WTC11 (cell line): ENCODE measurements around the gene RBM4. TPM values are rescaled to one million over a fixed set of nuclear protein-coding genes. Genes with fewer than 3 reads are reported as not detected.
A peak's percentile ranks its signal among the peaks of the same experiment; 100 is the strongest.

Experiments used
- ATAC-seq: fragments of 200-7000 bp; cut with Tn5 transposase; 2 replicates; pipeline ENCODE4 v1.10.0; 2021; ENCODE audit warnings: mild to moderate bottlenecking, moderate library complexity
- CTCF ChIA-PET: fragments of 300-600 bp; sonication (Branson Sonifier 250); formaldehyde crosslinking; loops from one replicate; lab custom pipeline; 2021; ENCODE audit warnings: antibody characterized with exemption; lab: Charles Lee
- POLR2A ChIA-PET: fragments of 350-600 bp; sonication (Branson Sonifier 250); formaldehyde crosslinking; loops from one replicate; lab custom pipeline; 2021; ENCODE audit warnings: antibody characterized with exemption; lab: Charles Lee
- DNase-seq: peaks from one replicate; pipeline ENCODE4 v3.0.0; 2021; ENCODE audit warnings: low spot score
- H3K27ac Mint-ChIP-seq: 2 replicates; pipeline ENCODE4 v1.8.0; 2021; ENCODE audit warnings: mixed read lengths
- H3K27me3 Mint-ChIP-seq: 2 replicates; pipeline ENCODE4 v1.8.0; 2021; ENCODE audit warnings: low read depth, mild to moderate bottlenecking, moderate library complexity, mixed read lengths
- H3K36me3 Mint-ChIP-seq: 2 replicates; pipeline ENCODE4 v1.8.0; 2021; ENCODE audit warnings: mixed read lengths
- H3K4me1 Mint-ChIP-seq: 2 replicates; pipeline ENCODE4 v1.8.0; 2022; ENCODE audit warnings: mixed read lengths
- H3K4me3 Mint-ChIP-seq: 2 replicates; pipeline ENCODE4 v1.8.0; 2021; ENCODE audit warnings: mild to moderate bottlenecking, moderate library complexity, mixed read lengths
- H3K9me3 Mint-ChIP-seq: 2 replicates; pipeline ENCODE4 v1.8.0; 2021; ENCODE audit warnings: mixed read lengths
- EMX1 ChIP-seq: fragments of 250-450 bp; sonication (Bioruptor Pico); IDR thresholded peaks from 2 replicates; pipeline ENCODE4 v1.8.0; 2021; ENCODE audit warnings: mild to moderate bottlenecking
- ESRRA ChIP-seq: sonication (generic); formaldehyde crosslinking; IDR thresholded peaks from 2 replicates; pipeline ENCODE4 v1.8.1; 2022; ENCODE audit warnings: mild to moderate bottlenecking, missing genetic modification reagents, borderline replicate concordance
- FOXK1 ChIP-seq: sonication (generic); formaldehyde crosslinking; IDR thresholded peaks from 2 replicates; pipeline ENCODE4 v1.8.0; 2022; ENCODE audit warnings: mild to moderate bottlenecking, moderate library complexity, missing genetic modification reagents
- GRHL2 ChIP-seq: fragments of 250-450 bp; sonication (Bioruptor Pico); IDR thresholded peaks from 2 replicates; pipeline ENCODE4 v1.8.0; 2022; ENCODE audit warnings: mild to moderate bottlenecking, moderate library complexity; ENCODE audit not compliant: insufficient replicate concordance, severe bottlenecking
- NFATC4 ChIP-seq: fragments of 250-450 bp; sonication (Bioruptor Pico); IDR thresholded peaks from 2 replicates; pipeline ENCODE4 v1.9.0; 2021; ENCODE audit warnings: mild to moderate bottlenecking
- NFYB ChIP-seq: sonication (generic); formaldehyde crosslinking; conservative IDR thresholded peaks from 2 replicates; pipeline ENCODE4 v1.8.0; 2022; ENCODE audit warnings: low read depth, missing genetic modification reagents
- NR2C2 ChIP-seq: sonication (generic); formaldehyde crosslinking; IDR thresholded peaks from 2 replicates; pipeline ENCODE4 v1.8.0; 2022; ENCODE audit warnings: mild to moderate bottlenecking, missing genetic modification reagents
- SMAD4 ChIP-seq: sonication (generic); formaldehyde crosslinking; IDR thresholded peaks from 2 replicates; pipeline ENCODE4 v1.8.0; 2022; ENCODE audit warnings: mild to moderate bottlenecking, missing genetic modification reagents
- SP1 ChIP-seq: sonication (generic); formaldehyde crosslinking; conservative IDR thresholded peaks from 2 replicates; pipeline ENCODE4 v1.8.1; 2022; ENCODE audit warnings: missing genetic modification reagents
- ZNF232 ChIP-seq: sonication (generic); formaldehyde crosslinking; IDR thresholded peaks from 2 replicates; pipeline ENCODE4 v1.8.0; 2022; ENCODE audit warnings: mild to moderate bottlenecking, missing genetic modification reagents
- ZNF317 ChIP-seq: sonication (generic); formaldehyde crosslinking; IDR thresholded peaks from 2 replicates; pipeline ENCODE4 v1.8.1; 2023; ENCODE audit warnings: low read depth, mild to moderate bottlenecking, moderate library complexity, missing genetic modification reagents, borderline replicate concordance
- ZSCAN18 ChIP-seq: fragments of 250-450 bp; sonication (Bioruptor Pico); IDR thresholded peaks from 2 replicates; pipeline ENCODE4 v2.1.2; 2022; ENCODE audit warnings: mild to moderate bottlenecking, moderate library complexity
- total RNA-seq: library from RNA; stranded (reverse); gene quantifications from 3 replicates; pipeline ENCODE4 v1.2.3, GENCODE V29; 2021
- TF ChIP-seq, protein P1 (sequence below): sonication (generic); formaldehyde crosslinking; IDR thresholded peaks from 2 replicates; pipeline ENCODE4 v1.8.1; 2022; ENCODE audit warnings: low read depth, mild to moderate bottlenecking, moderate library complexity, missing genetic modification reagents, borderline replicate concordance
- TF ChIP-seq, protein P2 (sequence below): sonication (generic); formaldehyde crosslinking; IDR thresholded peaks from 2 replicates; pipeline ENCODE4 v1.8.1; 2022; ENCODE audit warnings: mild to moderate bottlenecking, missing genetic modification reagents, moderate library complexity, borderline replicate concordance
- TF ChIP-seq, protein P3 (sequence below): sonication (generic); formaldehyde crosslinking; IDR thresholded peaks from 2 replicates; pipeline ENCODE4 v1.8.0; 2023; ENCODE audit warnings: missing genetic modification reagents, mild to moderate bottlenecking, borderline replicate concordance

RBM4 gene
- total RNA-seq, 1 experiment from 2014 or later = 144 TPM

DNA sequence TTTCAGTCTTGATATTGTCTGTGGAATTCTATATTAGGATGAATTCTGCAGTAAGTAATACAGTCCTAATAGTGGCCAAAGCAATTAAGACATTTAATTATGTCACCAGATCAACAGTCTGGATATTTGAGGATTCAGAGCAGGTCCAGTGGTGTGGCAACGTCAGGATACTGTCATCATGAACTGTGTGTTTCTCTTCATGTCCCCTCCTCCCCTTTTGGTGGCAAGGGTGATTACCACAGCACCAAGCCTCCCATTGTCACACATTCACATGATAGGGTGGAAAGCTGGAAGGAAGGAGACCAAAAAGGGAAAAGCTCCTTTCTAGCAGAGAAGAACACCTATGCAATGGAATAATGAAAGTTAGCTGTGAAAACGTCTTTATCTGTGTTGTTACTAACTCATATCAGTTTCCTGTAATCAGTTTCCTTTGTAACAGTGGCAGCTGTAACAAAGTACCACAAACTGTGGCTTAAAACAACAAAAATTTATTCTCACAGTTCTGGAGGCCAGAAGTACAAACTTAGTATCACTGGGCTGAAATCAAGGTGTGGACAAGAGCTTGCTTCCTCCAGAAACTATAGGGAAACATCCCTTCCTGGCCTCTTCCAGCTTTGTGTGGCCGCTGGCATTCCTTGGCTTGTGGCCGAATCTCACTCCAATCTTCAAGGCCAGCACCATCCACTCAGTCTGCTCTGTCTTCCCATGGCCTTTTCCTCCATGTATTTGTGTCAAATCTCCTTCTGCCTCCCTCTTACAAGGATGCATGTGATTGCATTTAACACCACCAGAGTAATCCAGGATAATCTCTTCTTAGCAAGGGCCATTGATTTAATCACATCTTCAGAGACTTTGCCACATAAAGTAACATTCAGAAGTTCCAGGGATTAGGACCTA is 28.5 kb upstream of the RBM4 start:
- ATAC-seq (no peak), DNase-seq (no peak)
- TF ChIP-seq ZSCAN18 (CRISPR knock-in tag) (no peak), NFYB (CRISPR knock-in tag) (no peak), NR2C2 (no peak), ZNF317 (CRISPR knock-in tag) (no peak)
- TF ChIP-seq, protein P1, sequence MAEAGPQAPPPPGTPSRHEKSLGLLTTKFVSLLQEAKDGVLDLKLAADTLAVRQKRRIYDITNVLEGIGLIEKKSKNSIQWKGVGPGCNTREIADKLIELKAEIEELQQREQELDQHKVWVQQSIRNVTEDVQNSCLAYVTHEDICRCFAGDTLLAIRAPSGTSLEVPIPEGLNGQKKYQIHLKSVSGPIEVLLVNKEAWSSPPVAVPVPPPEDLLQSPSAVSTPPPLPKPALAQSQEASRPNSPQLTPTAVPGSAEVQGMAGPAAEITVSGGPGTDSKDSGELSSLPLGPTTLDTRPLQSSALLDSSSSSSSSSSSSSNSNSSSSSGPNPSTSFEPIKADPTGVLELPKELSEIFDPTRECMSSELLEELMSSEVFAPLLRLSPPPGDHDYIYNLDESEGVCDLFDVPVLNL (CRISPR knock-in tag) = no peak
- Mint-ChIP-seq H3K27me3 (no peaks in the 10 kb centered on the region; the same call in 1 of the 2 replicates), H3K4me3 (no peak overlapping the region), H3K9me3 (peaks cover 5% of the 10 kb centered on the region), H3K4me1 (no peaks in the 10 kb centered on the region), H3K27ac (no peak overlapping the region), H3K36me3 (peaks cover 11% of the 10 kb centered on the region)
- CTCF ChIA-PET = no interaction called here
- POLR2A ChIA-PET = no interaction called here

- Mint-ChIP-seq H3K36me3 (peaks cover 9% of the 10 kb centered on the region), H3K27me3 (no peaks in the 10 kb centered on the region; the same call in 1 of the 2 replicates), H3K9me3 (peaks cover 5% of the 10 kb centered on the region), H3K4me1 (peaks cover 2% of the 10 kb centered on the region; the same call in 1 of the 2 replicates), H3K27ac (no peak overlapping the region), H3K4me3 (no peak overlapping the region)
- ATAC-seq = no peak
- ChIA-PET CTCF (interaction anchor here (1.3 to 1.6 kb wide), 2 partner anchors 20 to 67 kb away, joined by 4 read pairs; partner anchors contain the start of genes CCDC87, CCS and ZDHHC24), POLR2A (interaction anchor here (1.7 kb wide), 1 partner anchor 26 kb away, joined by 6 read pairs; the partner anchor contains the start of gene RBM4)
- no peak for TF ChIP-seq SP1 (CRISPR knock-in tag)
- TF ChIP-seq ESRRA (CRISPR knock-in tag) = no peak
- TF ChIP-seq EMX1 (CRISPR knock-in tag) = no peak
- no peak for DNase-seq
Observed at GRCh38 chr11:66612458-66612857, 26.0 kb upstream of the RBM4 start.

DNA sequence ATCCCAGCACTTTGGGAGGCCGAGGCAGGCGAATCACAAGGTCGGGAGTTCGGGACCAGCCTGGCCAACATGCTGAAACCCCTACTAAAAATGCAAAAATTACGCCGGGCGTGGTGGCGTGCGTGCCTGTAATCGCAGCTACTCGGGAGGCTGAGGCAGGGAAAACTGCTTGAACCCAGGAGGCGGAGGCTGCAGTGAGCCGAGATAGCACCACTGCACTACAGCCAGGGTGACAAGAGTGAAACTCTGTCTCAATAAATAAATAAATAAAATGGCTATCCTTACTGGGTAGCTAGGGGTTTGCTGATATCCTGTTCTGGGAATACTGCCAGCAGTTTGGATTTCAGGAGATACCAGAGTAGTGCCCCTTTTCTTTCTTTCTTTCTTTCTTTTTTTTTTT is 24.4 kb upstream of the RBM4 start:
- Mint-ChIP-seq H3K4me3 (no peak overlapping the region), H3K27me3 (no peaks in the 10 kb centered on the region), H3K27ac (no peak overlapping the region), H3K4me1 (peaks cover 16% of the 10 kb centered on the region), H3K36me3 (peaks cover 25% of the 10 kb centered on the region), H3K9me3 (peaks cover 5% of the 10 kb centered on the region)
- TF ChIP-seq ZNF232 (CRISPR knock-in tag) = no peak
- TF ChIP-seq NFATC4 = no peak
- CTCF ChIA-PET = interaction anchor here (0.6 to 0.9 kb wide), 2 partner anchors 22 to 23 kb away, joined by 4 read pairs; partner anchors contain the start of genes CCDC87 and CCS
- POLR2A ChIA-PET = interaction anchor here (0.7 kb wide), 1 partner anchor 10 kb away, joined by 5 read pairs; no protein-coding TSS in a partner anchor
- DNase-seq = no peak
- no peak for ATAC-seq

DNA sequence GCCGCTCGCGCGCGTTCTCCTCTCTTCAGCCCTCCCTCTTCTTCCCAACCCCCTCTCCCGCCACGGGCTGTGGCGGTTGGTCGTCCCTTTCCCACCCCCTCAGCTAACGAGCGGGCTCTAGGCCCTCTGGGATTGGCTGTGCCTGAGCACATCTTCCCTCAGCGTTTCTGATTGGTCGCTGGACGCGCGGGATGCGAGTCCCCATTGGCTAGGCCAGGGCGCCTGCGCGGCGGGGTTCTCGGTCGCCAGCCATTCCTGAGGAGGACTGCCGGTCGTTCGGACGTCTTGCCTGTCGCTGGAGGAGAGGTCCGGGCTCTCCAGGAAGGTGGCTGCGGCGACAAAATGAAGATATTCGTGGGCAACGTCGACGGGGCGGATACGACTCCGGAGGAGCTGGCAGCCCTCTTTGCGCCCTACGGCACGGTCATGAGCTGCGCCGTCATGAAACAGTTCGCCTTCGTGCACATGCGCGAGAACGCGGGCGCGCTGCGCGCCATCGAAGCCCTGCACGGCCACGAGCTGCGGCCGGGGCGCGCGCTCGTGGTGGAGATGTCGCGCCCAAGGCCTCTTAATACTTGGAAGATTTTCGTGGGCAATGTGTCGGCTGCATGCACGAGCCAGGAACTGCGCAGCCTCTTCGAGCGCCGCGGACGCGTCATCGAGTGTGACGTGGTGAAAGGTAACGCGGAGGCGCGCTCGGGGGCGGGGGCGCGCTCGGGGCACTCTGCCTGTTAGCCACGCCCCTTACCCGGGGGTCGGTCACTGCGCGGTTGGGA is 21.9 kb upstream of the RBM4 start, which contains the start of gene RBM14:
Gene RBM14 (plus strand): TSS at position 252 of the 776 bp plus-strand sequence. CDS start 91 bp downstream, at position 343.
- Mint-ChIP-seq H3K27ac (peak within 1 kb of the TSS; percentile 99), H3K36me3 (peaks cover 31% of the 10 kb centered on the region), H3K27me3 (no peaks in the 10 kb centered on the region), H3K4me3 (peak within 1 kb of the TSS; percentile 98), H3K9me3 (no peaks in the 10 kb centered on the region), H3K4me1 (peaks cover 33% of the 10 kb centered on the region)
- DNase-seq = peak; percentile 99
- CTCF ChIA-PET = interaction anchor here (0.6 to 2.1 kb wide), 8 partner anchors 21 to 235 kb away, joined by 3 to 9 read pairs (median 6); partner anchors contain the start of genes MRPL11 and RBM4B
- ATAC-seq = peak; percentile 96
- POLR2A ChIA-PET = interaction anchor here (0.6 to 1.9 kb wide), 11 partner anchors 14 to 1769 kb away, joined by 3 to 32 read pairs (median 4); partner anchors contain the start of genes CCDC87, DPP3, PELI3 and RBM4
- TF ChIP-seq FOXK1 (CRISPR knock-in tag) (peak; percentile 76), NFYB (CRISPR knock-in tag) (peak; percentile 90), SMAD4 (CRISPR knock-in tag) (no peak), GRHL2 (no peak)
- TF ChIP-seq, protein P2, sequence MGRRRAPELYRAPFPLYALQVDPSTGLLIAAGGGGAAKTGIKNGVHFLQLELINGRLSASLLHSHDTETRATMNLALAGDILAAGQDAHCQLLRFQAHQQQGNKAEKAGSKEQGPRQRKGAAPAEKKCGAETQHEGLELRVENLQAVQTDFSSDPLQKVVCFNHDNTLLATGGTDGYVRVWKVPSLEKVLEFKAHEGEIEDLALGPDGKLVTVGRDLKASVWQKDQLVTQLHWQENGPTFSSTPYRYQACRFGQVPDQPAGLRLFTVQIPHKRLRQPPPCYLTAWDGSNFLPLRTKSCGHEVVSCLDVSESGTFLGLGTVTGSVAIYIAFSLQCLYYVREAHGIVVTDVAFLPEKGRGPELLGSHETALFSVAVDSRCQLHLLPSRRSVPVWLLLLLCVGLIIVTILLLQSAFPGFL (CRISPR knock-in tag) = peak; percentile 76; the same call in 1 of the 2 replicates
- TF ChIP-seq, protein P3, sequence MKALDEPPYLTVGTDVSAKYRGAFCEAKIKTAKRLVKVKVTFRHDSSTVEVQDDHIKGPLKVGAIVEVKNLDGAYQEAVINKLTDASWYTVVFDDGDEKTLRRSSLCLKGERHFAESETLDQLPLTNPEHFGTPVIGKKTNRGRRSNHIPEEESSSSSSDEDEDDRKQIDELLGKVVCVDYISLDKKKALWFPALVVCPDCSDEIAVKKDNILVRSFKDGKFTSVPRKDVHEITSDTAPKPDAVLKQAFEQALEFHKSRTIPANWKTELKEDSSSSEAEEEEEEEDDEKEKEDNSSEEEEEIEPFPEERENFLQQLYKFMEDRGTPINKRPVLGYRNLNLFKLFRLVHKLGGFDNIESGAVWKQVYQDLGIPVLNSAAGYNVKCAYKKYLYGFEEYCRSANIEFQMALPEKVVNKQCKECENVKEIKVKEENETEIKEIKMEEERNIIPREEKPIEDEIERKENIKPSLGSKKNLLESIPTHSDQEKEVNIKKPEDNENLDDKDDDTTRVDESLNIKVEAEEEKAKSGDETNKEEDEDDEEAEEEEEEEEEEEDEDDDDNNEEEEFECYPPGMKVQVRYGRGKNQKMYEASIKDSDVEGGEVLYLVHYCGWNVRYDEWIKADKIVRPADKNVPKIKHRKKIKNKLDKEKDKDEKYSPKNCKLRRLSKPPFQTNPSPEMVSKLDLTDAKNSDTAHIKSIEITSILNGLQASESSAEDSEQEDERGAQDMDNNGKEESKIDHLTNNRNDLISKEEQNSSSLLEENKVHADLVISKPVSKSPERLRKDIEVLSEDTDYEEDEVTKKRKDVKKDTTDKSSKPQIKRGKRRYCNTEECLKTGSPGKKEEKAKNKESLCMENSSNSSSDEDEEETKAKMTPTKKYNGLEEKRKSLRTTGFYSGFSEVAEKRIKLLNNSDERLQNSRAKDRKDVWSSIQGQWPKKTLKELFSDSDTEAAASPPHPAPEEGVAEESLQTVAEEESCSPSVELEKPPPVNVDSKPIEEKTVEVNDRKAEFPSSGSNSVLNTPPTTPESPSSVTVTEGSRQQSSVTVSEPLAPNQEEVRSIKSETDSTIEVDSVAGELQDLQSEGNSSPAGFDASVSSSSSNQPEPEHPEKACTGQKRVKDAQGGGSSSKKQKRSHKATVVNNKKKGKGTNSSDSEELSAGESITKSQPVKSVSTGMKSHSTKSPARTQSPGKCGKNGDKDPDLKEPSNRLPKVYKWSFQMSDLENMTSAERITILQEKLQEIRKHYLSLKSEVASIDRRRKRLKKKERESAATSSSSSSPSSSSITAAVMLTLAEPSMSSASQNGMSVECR (CRISPR knock-in tag) = no peak; the same call in none of the 2 replicates
